GM18861 (cell line): ENCODE measurements around the gene CENPE.
"Not testable (repeated sequence)": the region's sequence is repeated elsewhere in the genome, so short reads cannot be mapped to it uniquely, and the experiment has no call there.

Experiments used
- ATAC-seq: cut with Tn5 transposase; IDR thresholded peaks from one replicate; pipeline ENCODE4 v1.9.1; 2021; ENCODE audit not compliant: unreplicated experiment

The CENPE gene

GRCh38 chr4:103198111-103198765 is at the start of gene CENPE:
Gene CENPE (minus strand): TSS chr4:103198343. CDS start chr4:103198319, 24 bp downstream.
- peak; percentile 88 for ATAC-seq

- ATAC-seq = no peak
Measured at GRCh38 chr4:103244251-103244650, 46.1 kb upstream of the CENPE start.

- ATAC-seq = not testable (repeated sequence)
Measured at GRCh38 chr4:103230938-103231337, 32.8 kb upstream of the CENPE start.

GRCh38 chr4:103223556-103223955 is 25.4 kb upstream of the CENPE start:
- not testable (repeated sequence) for ATAC-seq

GRCh38 chr4:103207673-103208072 is 9.5 kb upstream of the CENPE start:
- no peak for ATAC-seq

GRCh38 chr4:103204111-103204510 is 6.0 kb upstream of the CENPE start:
- no peak for ATAC-seq

- no peak for ATAC-seq
Measured at GRCh38 chr4:103201724-103202123, 3.6 kb upstream of the CENPE start.

- ATAC-seq = no peak
Measured at GRCh38 chr4:103201253-103201652, 3.1 kb upstream of the CENPE start.

- no peak for ATAC-seq
Measured at GRCh38 chr4:103199009-103199408, 866 bp upstream of the CENPE start.

- ATAC-seq = peak; percentile 29
Measured at GRCh38 chr4:103197765-103198110, 405 bp downstream of the CENPE start.

- no peak for ATAC-seq
Measured at GRCh38 chr4:103193457-103193856, 4.7 kb downstream of the CENPE start.

GRCh38 chr4:103171006-103171405 is 27.1 kb downstream of the CENPE start:
- no peak for ATAC-seq

GRCh38 chr4:103169750-103170149 is 28.4 kb downstream of the CENPE start:
- ATAC-seq = not testable (repeated sequence)

GRCh38 chr4:103168993-103169392 is 29.1 kb downstream of the CENPE start:
- no peak for ATAC-seq

GRCh38 chr4:103162176-103162575 is 36.0 kb downstream of the CENPE start:
- no peak for ATAC-seq

- no peak for ATAC-seq
Measured at GRCh38 chr4:103158760-103159159, 39.4 kb downstream of the CENPE start.

- no peak for ATAC-seq
Measured at GRCh38 chr4:103156106-103156505, 42.0 kb downstream of the CENPE start.

- ATAC-seq = no peak
Measured at GRCh38 chr4:103152381-103152780, 45.8 kb downstream of the CENPE start.

GRCh38 chr4:103150677-103151076 is 47.5 kb downstream of the CENPE start:
- ATAC-seq = no peak

- ATAC-seq = no peak
Measured at GRCh38 chr4:103144926-103145325, 53.2 kb downstream of the CENPE start.

GRCh38 chr4:103137446-103137827 is 60.7 kb downstream of the CENPE start:
- no peak for ATAC-seq

- no peak for ATAC-seq
Measured at GRCh38 chr4:103136671-103137445, 61.3 kb downstream of the CENPE start.

- ATAC-seq = no peak
Measured at GRCh38 chr4:103129174-103129573, 69.0 kb downstream of the CENPE start.
